T follicular helper cell (primary cell): ENCODE results near the gene AP3B2.
"Not testable (repeated sequence)": the region's sequence is repeated elsewhere in the genome, so short reads cannot be mapped to it uniquely, and the experiment has no call there.

Source experiments
- DNase-seq: peaks from one replicate; pipeline ENCODE4 v3.0.0-alpha.2; 2020; ENCODE audit warnings: low read depth
- total RNA-seq, 2 experiments: gene quantifications; one replicate each; lab custom pipeline; 2026; lab: John Stamatoyannopoulos, UW

The AP3B2 gene
- total RNA-seq, result 0.17 to 0.48 reads per million in 2 experiments

- DNase-seq, result peak; percentile 53
These were observed at the start of gene AP3B2 for GRCh38 chr15:82709421-82710207. Gene AP3B2 (minus strand): TSS chr15:82709875. CDS start chr15:82709706, 169 bp downstream.

GRCh38 chr15:82751308-82751707, 41.6 kb upstream of the AP3B2 start:
- DNase-seq, result no peak

- DNase-seq, result no peak
These were observed 41.1 kb upstream of the AP3B2 start for GRCh38 chr15:82750831-82751180.

- peak; percentile 71 for DNase-seq
These were observed 40.5 kb upstream of the AP3B2 start for GRCh38 chr15:82749951-82750830.

GRCh38 chr15:82748315-82748714, 38.6 kb upstream of the AP3B2 start:
- DNase-seq, result no peak

GRCh38 chr15:82743810-82744209, 34.1 kb upstream of the AP3B2 start:
- DNase-seq, result no peak

- no peak for DNase-seq
These were observed 32.5 kb upstream of the AP3B2 start for GRCh38 chr15:82742134-82742533.

- no peak for DNase-seq
These were observed 29.4 kb upstream of the AP3B2 start for GRCh38 chr15:82739086-82739485.

- no peak for DNase-seq
These were observed 28.3 kb upstream of the AP3B2 start for GRCh38 chr15:82737975-82738374.

- DNase-seq, result no peak
These were observed 21.9 kb upstream of the AP3B2 start for GRCh38 chr15:82731527-82731926.

- DNase-seq, result no peak
These were observed 20.4 kb upstream of the AP3B2 start for GRCh38 chr15:82730022-82730530.

- DNase-seq, result no peak
These were observed 17.1 kb upstream of the AP3B2 start for GRCh38 chr15:82726816-82727215.

GRCh38 chr15:82715003-82715402, 5.3 kb upstream of the AP3B2 start:
- DNase-seq, result no peak

GRCh38 chr15:82714016-82714415, 4.3 kb upstream of the AP3B2 start:
- no peak for DNase-seq

- DNase-seq, result no peak
These were observed 2.4 kb upstream of the AP3B2 start for GRCh38 chr15:82712036-82712435.

GRCh38 chr15:82710926-82711490, 1.3 kb upstream of the AP3B2 start:
- DNase-seq, result no peak

- no peak for DNase-seq
These were observed 507 bp upstream of the AP3B2 start for GRCh38 chr15:82710208-82710555.

- no peak for DNase-seq
These were observed 624 bp downstream of the AP3B2 start for GRCh38 chr15:82709081-82709420.

- DNase-seq, result not testable (repeated sequence)
These were observed 3.8 kb downstream of the AP3B2 start for GRCh38 chr15:82705856-82706255.

GRCh38 chr15:82699726-82700125, 9.9 kb downstream of the AP3B2 start:
- no peak for DNase-seq

- DNase-seq, result no peak
These were observed 10.8 kb downstream of the AP3B2 start for GRCh38 chr15:82698711-82699345.

GRCh38 chr15:82697735-82698407, 11.8 kb downstream of the AP3B2 start:
- DNase-seq, result no peak
